Measurements from ENCODE around the gene NCK1. TPM values are rescaled to one million over a fixed set of nuclear protein-coding genes. Genes with fewer than 3 reads are reported as not detected.

NCK1 gene
- total and polyA plus RNA-seq, 2 of the 13 experiments (the other 11 are each of a cell fraction or from before 2014, with no cell fraction given): 14.7 to 30.4 TPM

GRCh38 chr3:136862617-136863322 lies 762 bp downstream of the NCK1 start:
- ChIA-PET POLR2A (interaction anchor here (0.8 to 3.3 kb wide), 18 partner anchors 10 to 667 kb away, joined by 3 to 39 read pairs (median 4); partner anchors contain the start of genes MSL2, SLC35G2 and STAG1), CTCF (ENCODE audit: low intra/inter-chr PET ratio, low total read pairs) (no interaction called here)
- WGBS (ENCODE audit: low lambda C conversion rate): under 1% methylated on average over 22 of the region's 39 CpGs
- Histone ChIP-seq H3K4me3 (replicated peaks in 1 of 3; ENCODE audit: insufficient read depth in 1 of 3, low read depth in 2 of 3, low read length in 3 of 3) (peak overlapping the region; percentile 79 to 88 (median 87)), H3K36me3 (replicated peaks in 1 of 2; ENCODE audit: control insufficient read depth in 1 of 2, insufficient read depth in 2 of 2, low read length in 2 of 2) (no peaks in the 10 kb centered on the region), H3K27ac (ENCODE audit: extremely low read length, insufficient read depth, low read length) (peak overlapping the region; percentile 90), H3K4me1 (ENCODE audit: insufficient read depth, low read length) (peaks cover 37% of the 10 kb centered on the region), H3K79me2 (ENCODE audit: insufficient read depth, low read length) (peaks cover 53% of the 10 kb centered on the region), H3K4me2 (ENCODE audit: low read depth, low read length) (peak overlapping the region; percentile 97), H2AFZ (ENCODE audit: low read length) (peak overlapping the region; percentile 11), H3K9me3 (ENCODE audit: low read length) (no peaks in the 10 kb centered on the region), H3K27me3 (ENCODE audit: control insufficient read depth in 1 of 2, insufficient read depth in 2 of 2, low read length in 2 of 2) (no peaks in the 10 kb centered on the region; a peak in 1 of 5 replicates), H3K9ac (ENCODE audit: insufficient read depth, low read depth, low read length) (peak overlapping the region; percentile 80), H4K20me1 (ENCODE audit: insufficient read depth, low read length) (no peaks in the 10 kb centered on the region; the same call in 1 of the 2 replicates)
- no TSS peak for BruUV-seq (replicated peaks)
- peak; percentile 55 for ATAC-seq
- peak; percentile 58 for DNase-seq (ENCODE audit: low spot score)
- no peak for FAIRE-seq
- in situ Hi-C loops (cut with HindIII; ENCODE audit: extremely low pct_ligation_motif_present, low pct_unique_long_range_greater_than_20kb): no loop called here
- intact Hi-C loops (cut with micrococcal nuclease; ENCODE audit: unreplicated experiment): loop anchor here (1.0 to 5.0 kb wide), 5 partner anchors 44 to 785 kb away; partner anchors contain the start of gene STAG1
- TF ChIP-seq, protein P1, sequence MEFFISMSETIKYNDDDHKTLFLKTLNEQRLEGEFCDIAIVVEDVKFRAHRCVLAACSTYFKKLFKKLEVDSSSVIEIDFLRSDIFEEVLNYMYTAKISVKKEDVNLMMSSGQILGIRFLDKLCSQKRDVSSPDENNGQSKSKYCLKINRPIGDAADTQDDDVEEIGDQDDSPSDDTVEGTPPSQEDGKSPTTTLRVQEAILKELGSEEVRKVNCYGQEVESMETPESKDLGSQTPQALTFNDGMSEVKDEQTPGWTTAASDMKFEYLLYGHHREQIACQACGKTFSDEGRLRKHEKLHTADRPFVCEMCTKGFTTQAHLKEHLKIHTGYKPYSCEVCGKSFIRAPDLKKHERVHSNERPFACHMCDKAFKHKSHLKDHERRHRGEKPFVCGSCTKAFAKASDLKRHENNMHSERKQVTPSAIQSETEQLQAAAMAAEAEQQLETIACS (CRISPR knock-in tag; IDR thresholded peaks at IDR 0.05): 0 out of 2 replicates have a peak, but pooled peaks have one; percentile 1
- TF ChIP-seq ZNF33A (CRISPR knock-in tag; IDR thresholded peaks at IDR 0.05; ENCODE audit: borderline replicate concordance): 0 out of 2 replicates have a peak, but pooled peaks have one; percentile 19
- TF ChIP-seq ZNF230 (CRISPR knock-in tag; IDR thresholded peaks at IDR 0.05): peak; percentile 65; the same call in 1 of the 2 replicates
- TF ChIP-seq RBM39 (IDR thresholded peaks at IDR 0.05; ENCODE audit: low read depth, low read length, poor library complexity, severe bottlenecking): peak; percentile 7
- TF ChIP-seq CAMTA2 (CRISPR knock-in tag; IDR thresholded peaks at IDR 0.05; ENCODE audit: borderline replicate concordance): 0 out of 2 replicates have a peak, but pooled peaks have one; percentile 25
- 0 out of 2 replicates have a peak, but pooled peaks have one; percentile 4 for TF ChIP-seq ZNF274 (CRISPR knock-in tag; IDR thresholded peaks at IDR 0.05)
- 0 out of 2 replicates have a peak, but pooled peaks have one; percentile 71 for TF ChIP-seq ZNF546 (CRISPR knock-in tag; conservative IDR thresholded peaks at IDR 0.05)
- peak; percentile 9; the same call in 1 of the 2 replicates for TF ChIP-seq ZFP36L1 (CRISPR knock-in tag; IDR thresholded peaks at IDR 0.05)
- TF ChIP-seq KLF16 (CRISPR knock-in tag; IDR thresholded peaks at IDR 0.05): no peak
- TF ChIP-seq ZNF709 (CRISPR knock-in tag; IDR thresholded peaks at IDR 0.05): 0 out of 2 replicates have a peak, but pooled peaks have one; percentile 26
- TF ChIP-seq ZNF597 (CRISPR knock-in tag; IDR thresholded peaks at IDR 0.05): no peak
- 0 out of 2 replicates have a peak, but pooled peaks have one; percentile 28 for TF ChIP-seq SIN3A (IDR thresholded peaks at IDR 0.05; ENCODE audit: borderline replicate concordance, low read depth, low read length)
- 0 out of 2 replicates have a peak, but pooled peaks have one; percentile 12 for TF ChIP-seq SNAI1 (CRISPR knock-in tag; IDR thresholded peaks at IDR 0.05; ENCODE audit: borderline replicate concordance)
- peak; percentile 74 for TF ChIP-seq ARID4A (CRISPR knock-in tag; IDR thresholded peaks at IDR 0.05; ENCODE audit: borderline replicate concordance)
